ENCODE results near the gene ALS2CL.

ALS2CL gene

DNA sequence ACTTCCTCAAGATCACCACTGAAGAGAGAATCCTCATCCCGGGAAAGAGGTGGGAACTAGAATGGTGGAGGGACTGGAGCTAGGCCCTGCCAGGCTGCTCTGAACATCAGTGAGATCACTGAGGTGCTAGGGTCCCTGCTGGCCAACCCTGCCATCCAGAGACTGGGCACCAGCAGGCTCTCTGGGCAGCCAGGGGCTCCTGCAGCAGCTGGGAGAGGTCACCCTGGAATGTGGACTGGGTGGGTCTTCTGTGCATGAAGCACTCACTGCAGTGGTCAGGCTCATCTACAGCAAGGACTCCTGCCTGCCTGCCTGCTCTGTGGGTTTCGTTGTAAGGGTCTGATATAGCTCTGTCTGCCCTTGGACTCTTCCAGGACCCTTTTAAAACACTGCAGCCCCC is 24.9 kb downstream of the ALS2CL start:
- TF ChIP-seq FOXM1 (IDR thresholded peaks at IDR 0.05; ENCODE audit: borderline replicate concordance, low read depth) (no peak), TEAD4 (IDR thresholded peaks at IDR 0.05) (no peak), YY1 (IDR thresholded peaks at IDR 0.05; ENCODE audit: low read depth) (no peak), TCF12 (IDR thresholded peaks at IDR 0.05; ENCODE audit: low read depth) (no peak), CREB1 (IDR thresholded peaks at IDR 0.05; ENCODE audit: low read depth) (no peak), CEBPB (IDR thresholded peaks at IDR 0.05) (no peak)
- TF ChIP-seq, protein P1, sequence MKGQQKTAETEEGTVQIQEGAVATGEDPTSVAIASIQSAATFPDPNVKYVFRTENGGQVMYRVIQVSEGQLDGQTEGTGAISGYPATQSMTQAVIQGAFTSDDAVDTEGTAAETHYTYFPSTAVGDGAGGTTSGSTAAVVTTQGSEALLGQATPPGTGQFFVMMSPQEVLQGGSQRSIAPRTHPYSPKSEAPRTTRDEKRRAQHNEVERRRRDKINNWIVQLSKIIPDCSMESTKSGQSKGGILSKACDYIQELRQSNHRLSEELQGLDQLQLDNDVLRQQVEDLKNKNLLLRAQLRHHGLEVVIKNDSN (IDR thresholded peaks at IDR 0.05): no peak

- TF ChIP-seq EGR1 (IDR thresholded peaks at IDR 0.05) (no peak), ZBTB7A (IDR thresholded peaks at IDR 0.05; ENCODE audit: low read depth) (no peak), NFIC (IDR thresholded peaks at IDR 0.05) (no peak), CREB1 (IDR thresholded peaks at IDR 0.05; ENCODE audit: low read depth) (no peak), RAD21 (IDR thresholded peaks at IDR 0.05; ENCODE audit: low read depth) (no peak), TEAD4 (IDR thresholded peaks at IDR 0.05) (no peak), REST (IDR thresholded peaks at IDR 0.05; ENCODE audit: low read depth) (no peak), EP300 (IDR thresholded peaks at IDR 0.05; ENCODE audit: borderline replicate concordance) (no peak), TCF12 (IDR thresholded peaks at IDR 0.05; ENCODE audit: low read depth) (no peak), MAX (IDR thresholded peaks at IDR 0.05) (no peak), YY1 (IDR thresholded peaks at IDR 0.05; ENCODE audit: low read depth) (no peak), TAF1 (IDR thresholded peaks at IDR 0.05; ENCODE audit: low read depth) (no peak), CEBPB (IDR thresholded peaks at IDR 0.05) (no peak), FOXM1 (IDR thresholded peaks at IDR 0.05; ENCODE audit: borderline replicate concordance, low read depth) (no peak)
- TF ChIP-seq, protein P1 (IDR thresholded peaks at IDR 0.05): no peak
Measured at GRCh38 chr3:46668116-46668515, 25.4 kb downstream of the ALS2CL start.

GRCh38 chr3:46667657-46668056 is 25.8 kb downstream of the ALS2CL start:
- TF ChIP-seq TEAD4 (IDR thresholded peaks at IDR 0.05) (no peak), YY1 (IDR thresholded peaks at IDR 0.05; ENCODE audit: low read depth) (no peak), RAD21 (IDR thresholded peaks at IDR 0.05; ENCODE audit: low read depth) (no peak), EGR1 (IDR thresholded peaks at IDR 0.05) (no peak), EP300 (IDR thresholded peaks at IDR 0.05; ENCODE audit: borderline replicate concordance) (no peak), CEBPB (IDR thresholded peaks at IDR 0.05) (no peak), TAF1 (IDR thresholded peaks at IDR 0.05; ENCODE audit: low read depth) (no peak), REST (IDR thresholded peaks at IDR 0.05; ENCODE audit: low read depth) (no peak), FOXM1 (IDR thresholded peaks at IDR 0.05; ENCODE audit: borderline replicate concordance, low read depth) (no peak), CREB1 (IDR thresholded peaks at IDR 0.05; ENCODE audit: low read depth) (no peak), TCF12 (IDR thresholded peaks at IDR 0.05; ENCODE audit: low read depth) (no peak), ZBTB7A (IDR thresholded peaks at IDR 0.05; ENCODE audit: low read depth) (no peak), MAX (IDR thresholded peaks at IDR 0.05) (no peak), NFIC (IDR thresholded peaks at IDR 0.05) (no peak)
- TF ChIP-seq, protein P1 (IDR thresholded peaks at IDR 0.05): no peak

DNA sequence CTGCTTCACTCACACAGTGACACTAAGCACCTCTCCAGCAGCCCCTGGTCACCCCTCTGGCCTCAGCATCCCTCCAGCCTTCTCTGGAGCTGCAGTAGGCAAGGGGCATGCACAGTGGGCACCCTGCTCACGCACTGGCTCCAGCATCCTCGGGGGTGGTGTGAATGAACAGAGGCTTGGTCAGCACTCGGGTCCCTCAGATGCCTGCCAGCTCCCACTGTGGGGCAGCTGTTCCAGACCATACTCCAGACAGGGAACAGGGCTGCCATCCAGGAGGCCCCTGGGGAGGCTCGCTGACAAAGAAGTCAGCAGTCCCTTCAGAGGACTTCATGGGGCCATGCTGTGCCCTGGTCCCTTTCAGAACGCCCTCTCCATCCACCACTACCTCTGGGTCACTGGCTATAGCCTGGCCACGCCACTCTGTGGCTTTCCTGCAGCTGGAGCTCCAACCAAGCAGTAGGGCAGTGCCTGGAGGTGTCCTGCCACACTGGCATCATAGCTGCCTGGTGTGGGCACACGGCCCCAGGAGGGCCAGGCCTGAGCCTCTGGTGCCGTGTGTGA is 26.3 kb downstream of the ALS2CL start:
- TF ChIP-seq NFIC (IDR thresholded peaks at IDR 0.05): no peak
- no peak for TF ChIP-seq CREB1 (IDR thresholded peaks at IDR 0.05; ENCODE audit: low read depth)
- TF ChIP-seq TCF12 (IDR thresholded peaks at IDR 0.05; ENCODE audit: low read depth): no peak
- no peak for TF ChIP-seq TAF1 (IDR thresholded peaks at IDR 0.05; ENCODE audit: low read depth)
- no peak for TF ChIP-seq RAD21 (IDR thresholded peaks at IDR 0.05; ENCODE audit: low read depth)
- TF ChIP-seq ZBTB7A (IDR thresholded peaks at IDR 0.05; ENCODE audit: low read depth): no peak
- TF ChIP-seq TEAD4 (IDR thresholded peaks at IDR 0.05): no peak
- no peak for TF ChIP-seq FOXM1 (IDR thresholded peaks at IDR 0.05; ENCODE audit: borderline replicate concordance, low read depth)
- TF ChIP-seq, protein P1 (IDR thresholded peaks at IDR 0.05): no peak
- TF ChIP-seq CEBPB (IDR thresholded peaks at IDR 0.05): no peak
- TF ChIP-seq MAX (IDR thresholded peaks at IDR 0.05): no peak
- TF ChIP-seq REST (IDR thresholded peaks at IDR 0.05; ENCODE audit: low read depth): no peak
- TF ChIP-seq YY1 (IDR thresholded peaks at IDR 0.05; ENCODE audit: low read depth): no peak
- no peak for TF ChIP-seq EGR1 (IDR thresholded peaks at IDR 0.05)

All from Ishikawa (cell line).